Muscle of leg (tissue), 11 donors: ENCODE results near the gene SPOCK2. TPM values are rescaled to one million over a fixed set of nuclear protein-coding genes. Genes with fewer than 3 reads are reported as not detected.
A peak's percentile ranks its signal among the peaks of the same experiment; 100 is the strongest.

Experiments
- DNase-seq: peaks from one replicate; pipeline ENCODE4 v3.0.0; 2013
- H3K27ac ChIP-seq: one replicate; pipeline ENCODE4 v1.5.1; 2013; ENCODE audit warnings: mild to moderate bottlenecking, low read length, control low read depth
- H3K27me3 ChIP-seq: one replicate; pipeline ENCODE4 v1.6.1; 2013; ENCODE audit warnings: low read length; ENCODE audit not compliant: control insufficient read depth, insufficient read depth
- H3K36me3 ChIP-seq: one replicate; pipeline ENCODE4 v1.6.1; 2013; ENCODE audit warnings: low read length; ENCODE audit not compliant: control insufficient read depth, insufficient read depth
- H3K4me1 ChIP-seq: one replicate; pipeline ENCODE4 v1.6.1; 2013; ENCODE audit warnings: low read length; ENCODE audit not compliant: control insufficient read depth, insufficient read depth
- H3K4me3 ChIP-seq: one replicate; pipeline ENCODE4 v1.5.1; 2013; ENCODE audit warnings: low read length, control low read depth
- H3K9me3 ChIP-seq: replicated peaks from 2 replicates; pipeline ENCODE4 v1.6.1; 2013; ENCODE audit warnings: low read depth, low read length; ENCODE audit not compliant: control insufficient read depth
- WGBS: methylation state at CpG from one replicate; pipeline ENCODE4 v1.1.5; 2013; ENCODE audit warnings: missing lambda C conversion rate; ENCODE audit not compliant: insufficient coverage; 5-methylcytosine and 5-hydroxymethylcytosine counted together
- polyA plus RNA-seq, 8 donors: library from polyadenylated mRNA; unstranded; fragments of 120-200 nt; gene quantifications; one replicate each; pipeline versions ENCODE4 v1.2.1 to v1.2.3, GENCODE V29; 2013; ENCODE audit warnings: inconsistent platforms in 1 of 8, low replicate concordance in 1 of 8; ENCODE audit not compliant: insufficient read length in 8 of 8, insufficient read depth in 1 of 8
- total RNA-seq: library from RNA; stranded (reverse); fragments of 120-200 nt; gene quantifications from one replicate; pipeline ENCODE4 v1.2.4, GENCODE V29; 2013

SPOCK2 gene
- total and polyA plus RNA-seq, 9 donors, result 3.6 to 6.2 (median 4.0) TPM

- H3K9me3 ChIP-seq, result no peaks in the 10 kb centered on the region
- peaks cover 2% of the 10 kb centered on the region for H3K27me3 ChIP-seq
- peaks cover 4% of the 10 kb centered on the region for H3K4me1 ChIP-seq
- H3K27ac ChIP-seq, result no peak overlapping the region
- 88% methylated on average over 1 of the region's 1 CpG for WGBS
- H3K36me3 ChIP-seq, result no peaks in the 10 kb centered on the region
- DNase-seq, result no peak
- no peak overlapping the region for H3K4me3 ChIP-seq
Measured at GRCh38 chr10:72029414-72029813, 58.9 kb downstream of the SPOCK2 start.

GRCh38 chr10:72027498-72027897 lies 60.9 kb downstream of the SPOCK2 start:
- no CpG with 5 or more reads among the region's 6 CpGs for WGBS
- Histone ChIP-seq H3K4me3 (no peak overlapping the region), H3K36me3 (no peaks in the 10 kb centered on the region), H3K27me3 (peaks cover 2% of the 10 kb centered on the region), H3K27ac (no peak overlapping the region), H3K4me1 (peaks cover 4% of the 10 kb centered on the region), H3K9me3 (no peaks in the 10 kb centered on the region)
- DNase-seq, result no peak

- 68% methylated on average over 8 of the region's 14 CpGs for WGBS
- H3K36me3 ChIP-seq, result no peaks in the 10 kb centered on the region
- peaks cover 2% of the 10 kb centered on the region for H3K27me3 ChIP-seq
- H3K27ac ChIP-seq, result no peak overlapping the region
- peaks cover 4% of the 10 kb centered on the region for H3K4me1 ChIP-seq
- no peaks in the 10 kb centered on the region for H3K9me3 ChIP-seq
- DNase-seq, result peak; percentile 70
- H3K4me3 ChIP-seq, result no peak overlapping the region
Measured at GRCh38 chr10:72026278-72027111, 61.9 kb downstream of the SPOCK2 start.

GRCh38 chr10:72025832-72026231 lies 62.5 kb downstream of the SPOCK2 start:
- peaks cover 4% of the 10 kb centered on the region for H3K4me1 ChIP-seq
- no CpG with 5 or more reads among the region's 5 CpGs for WGBS
- H3K36me3 ChIP-seq, result no peaks in the 10 kb centered on the region
- peaks cover 2% of the 10 kb centered on the region for H3K27me3 ChIP-seq
- DNase-seq, result no peak
- no peaks in the 10 kb centered on the region for H3K9me3 ChIP-seq
- no peak overlapping the region for H3K4me3 ChIP-seq
- no peak overlapping the region for H3K27ac ChIP-seq

- Histone ChIP-seq H3K36me3 (no peaks in the 10 kb centered on the region), H3K4me3 (no peak overlapping the region), H3K27ac (no peak overlapping the region), H3K27me3 (peaks cover 2% of the 10 kb centered on the region), H3K9me3 (no peaks in the 10 kb centered on the region), H3K4me1 (peaks cover 4% of the 10 kb centered on the region)
- no peak for DNase-seq
- WGBS, result 73% methylated on average over 4 of the region's 8 CpGs
Measured at GRCh38 chr10:72025400-72025799, 63.0 kb downstream of the SPOCK2 start.

- H3K4me3 ChIP-seq, result no peak overlapping the region
- 59% methylated on average over 3 of the region's 4 CpGs for WGBS
- no peak for DNase-seq
- peaks cover 2% of the 10 kb centered on the region for H3K27me3 ChIP-seq
- no peaks in the 10 kb centered on the region for H3K9me3 ChIP-seq
- peaks cover 4% of the 10 kb centered on the region for H3K4me1 ChIP-seq
- H3K27ac ChIP-seq, result no peak overlapping the region
- H3K36me3 ChIP-seq, result no peaks in the 10 kb centered on the region
Measured at GRCh38 chr10:72024596-72024995, 63.8 kb downstream of the SPOCK2 start.

- H3K36me3 ChIP-seq, result no peaks in the 10 kb centered on the region
- H3K4me1 ChIP-seq, result peaks cover 15% of the 10 kb centered on the region
- no peak overlapping the region for H3K4me3 ChIP-seq
- 80% methylated on average over 2 of the region's 6 CpGs for WGBS
- no peak for DNase-seq
- H3K27me3 ChIP-seq, result peaks cover 2% of the 10 kb centered on the region
- H3K9me3 ChIP-seq, result no peaks in the 10 kb centered on the region
- H3K27ac ChIP-seq, result no peak overlapping the region
Measured at GRCh38 chr10:72022228-72022627, 66.1 kb downstream of the SPOCK2 start.

GRCh38 chr10:72020914-72021809 lies 67.2 kb downstream of the SPOCK2 start:
- Histone ChIP-seq H3K27me3 (peaks cover 2% of the 10 kb centered on the region), H3K27ac (no peak overlapping the region), H3K4me1 (peaks cover 23% of the 10 kb centered on the region), H3K36me3 (no peaks in the 10 kb centered on the region), H3K4me3 (no peak overlapping the region), H3K9me3 (no peaks in the 10 kb centered on the region)
- no peak for DNase-seq
- WGBS, result 77% methylated on average over 5 of the region's 9 CpGs

GRCh38 chr10:72019085-72019876 lies 69.1 kb downstream of the SPOCK2 start:
- H3K36me3 ChIP-seq, result no peaks in the 10 kb centered on the region
- no peaks in the 10 kb centered on the region for H3K27me3 ChIP-seq
- H3K9me3 ChIP-seq, result no peaks in the 10 kb centered on the region
- peaks cover 26% of the 10 kb centered on the region for H3K4me1 ChIP-seq
- H3K27ac ChIP-seq, result no peak overlapping the region
- no peak overlapping the region for H3K4me3 ChIP-seq
- WGBS, result 95% methylated on average over 8 of the region's 11 CpGs
- no peak for DNase-seq
